ENCODE data around the gene PINLYP. TPM values are rescaled to one million over a fixed set of nuclear protein-coding genes. Genes with fewer than 3 reads are reported as not detected.

The PINLYP gene
- total and polyA plus RNA-seq, 11 donors, result 0.76 to 4.3 (median 1.2) TPM; not detected in 1

GRCh38 chr19:43620061-43621001, 44.7 kb downstream of the PINLYP start:
- H3K4me1 ChIP-seq, result peaks cover 0 to 18% (median 13%) of the 10 kb centered on the region in 12 donors
- WGBS, 4 donors, result 47 to 52% (median 48%) methylated on average over 23 of the region's 23 CpGs
- no peaks in the 10 kb centered on the region for H3K9me3 ChIP-seq
- intact Hi-C loops (cut with DNase I), result no loop called here
- peak overlapping the region; percentile 48 to 98 (median 76) for H3K4me3 ChIP-seq
- peak in 1 of 4 donors; percentile 11 for ATAC-seq
- DNase-seq, result no peak
- peaks cover 0 to 2% (median 0%) of the 10 kb centered on the region in 9 donors for H3K27me3 ChIP-seq
- no peak for TF ChIP-seq POLR2A (IDR thresholded peaks at IDR 0.05)
- TF ChIP-seq CTCF (IDR thresholded peaks at IDR 0.05), result no peak
- H3K27ac ChIP-seq, result peak overlapping the region; percentile 87 to 99 (median 96)
- no peaks in the 10 kb centered on the region for H3K36me3 ChIP-seq

- DNase-seq (no peak), ATAC-seq (no peak)
- intact Hi-C loops (cut with DNase I), result no loop called here
- Histone ChIP-seq H3K9me3 (no peaks in the 10 kb centered on the region), H3K4me1 (peaks cover 0 to 18% (median 13%) of the 10 kb centered on the region in 12 donors), H3K27me3 (peaks cover 0 to 2% (median 0%) of the 10 kb centered on the region in 9 donors), H3K36me3 (no peaks in the 10 kb centered on the region), H3K27ac (no peak overlapping the region), H3K4me3 (no peak overlapping the region)
- TF ChIP-seq POLR2A (IDR thresholded peaks at IDR 0.05) (no peak), CTCF (IDR thresholded peaks at IDR 0.05) (no peak)
- WGBS, 4 donors, result 59 to 85% (median 72%) methylated on average over 4 of the region's 4 CpGs
Measured at GRCh38 chr19:43622070-43622469, 46.5 kb downstream of the PINLYP start.

- ATAC-seq (no peak), DNase-seq (no peak)
- no peaks in the 10 kb centered on the region for H3K36me3 ChIP-seq
- intact Hi-C loops (cut with DNase I), result no loop called here
- no peak overlapping the region for H3K27ac ChIP-seq
- H3K27me3 ChIP-seq, result peaks cover 0 to 2% (median 0%) of the 10 kb centered on the region in 9 donors
- H3K4me3 ChIP-seq, result no peak overlapping the region
- H3K9me3 ChIP-seq, result no peaks in the 10 kb centered on the region
- H3K4me1 ChIP-seq, result peaks cover 0 to 18% (median 13%) of the 10 kb centered on the region in 12 donors
- TF ChIP-seq POLR2A (IDR thresholded peaks at IDR 0.05), result no peak
- TF ChIP-seq CTCF (IDR thresholded peaks at IDR 0.05), result no peak
- 84 to 100% (median 90%) methylated on average over 1 of the region's 1 CpG for WGBS, 4 donors
Measured at GRCh38 chr19:43622956-43623355, 47.4 kb downstream of the PINLYP start.

- ATAC-seq (no peak), DNase-seq (no peak)
- WGBS, 4 donors, result 77 to 86% (median 82%) methylated on average over 35 of the region's 35 CpGs
- H3K27ac ChIP-seq, result no peak overlapping the region
- intact Hi-C loops (cut with DNase I), result no loop called here
- H3K9me3 ChIP-seq, result no peaks in the 10 kb centered on the region
- no peak overlapping the region for H3K4me3 ChIP-seq
- peaks cover 0 to 2% (median 0%) of the 10 kb centered on the region in 9 donors for H3K27me3 ChIP-seq
- no peaks in the 10 kb centered on the region for H3K36me3 ChIP-seq
- no peak for TF ChIP-seq POLR2A (IDR thresholded peaks at IDR 0.05)
- TF ChIP-seq CTCF (IDR thresholded peaks at IDR 0.05), result no peak
- peaks cover 0 to 10% (median 6%) of the 10 kb centered on the region in 12 donors for H3K4me1 ChIP-seq
Measured at GRCh38 chr19:43623889-43624670, 48.5 kb downstream of the PINLYP start.
